Measurements from ENCODE around the gene PRIM1. TPM values are rescaled to one million over a fixed set of nuclear protein-coding genes. Genes with fewer than 3 reads are reported as not detected.

PRIM1 gene
- polyA plus RNA-seq, 1 experiment = 5.1 TPM

DNA sequence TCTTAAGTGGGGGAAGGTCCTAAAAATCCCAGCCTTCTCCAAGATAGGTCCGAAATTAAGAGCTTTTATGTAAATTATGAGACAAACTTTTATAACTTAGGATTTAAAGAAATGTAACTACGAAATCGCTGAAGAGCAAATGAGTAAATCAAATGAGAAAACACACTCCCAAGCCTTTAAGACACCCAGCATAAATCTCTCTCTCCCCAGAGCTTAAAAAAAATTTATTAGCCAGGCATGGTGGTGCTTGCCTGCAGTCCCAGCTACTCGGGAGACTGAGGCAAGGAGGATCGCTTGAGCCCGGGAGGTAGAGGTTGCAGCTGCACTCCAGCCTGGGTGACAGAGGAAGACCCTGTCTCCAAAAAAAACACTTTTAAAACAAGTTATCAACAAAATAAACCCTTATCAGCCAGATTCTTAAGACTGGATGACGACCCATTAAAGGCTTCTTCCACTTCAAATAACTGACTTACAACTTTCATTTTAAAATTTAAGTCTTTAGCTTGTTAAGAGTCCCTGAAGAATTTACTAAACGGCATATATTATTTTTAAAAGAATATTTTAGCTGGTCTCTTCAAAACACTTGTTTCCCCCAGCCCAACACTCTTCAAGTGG is 67.3 kb downstream of the PRIM1 start:
- no peak for DNase-seq (ENCODE audit: low read depth)
- ChIA-PET CTCF (interaction anchor here (0.9 to 1.6 kb wide), 3 partner anchors 13 to 56 kb away, joined by 3 to 4 read pairs (median 3); no protein-coding TSS in a partner anchor), POLR2A (interaction anchor here (1.1 kb wide), 1 partner anchor 40 kb away, joined by 3 read pairs; the partner anchor contains the start of gene NACA)
- Histone ChIP-seq H3K27me3 (ENCODE audit: control insufficient read depth, insufficient read depth, low read length) (no peaks in the 10 kb centered on the region), H3K36me3 (ENCODE audit: control insufficient read depth, insufficient read depth, low read length) (no peaks in the 10 kb centered on the region; the same call in 1 of the 2 replicates), H3K4me3 (ENCODE audit: low read depth, low read length) (peak overlapping the region; percentile 7)
- TF ChIP-seq, protein P1, sequence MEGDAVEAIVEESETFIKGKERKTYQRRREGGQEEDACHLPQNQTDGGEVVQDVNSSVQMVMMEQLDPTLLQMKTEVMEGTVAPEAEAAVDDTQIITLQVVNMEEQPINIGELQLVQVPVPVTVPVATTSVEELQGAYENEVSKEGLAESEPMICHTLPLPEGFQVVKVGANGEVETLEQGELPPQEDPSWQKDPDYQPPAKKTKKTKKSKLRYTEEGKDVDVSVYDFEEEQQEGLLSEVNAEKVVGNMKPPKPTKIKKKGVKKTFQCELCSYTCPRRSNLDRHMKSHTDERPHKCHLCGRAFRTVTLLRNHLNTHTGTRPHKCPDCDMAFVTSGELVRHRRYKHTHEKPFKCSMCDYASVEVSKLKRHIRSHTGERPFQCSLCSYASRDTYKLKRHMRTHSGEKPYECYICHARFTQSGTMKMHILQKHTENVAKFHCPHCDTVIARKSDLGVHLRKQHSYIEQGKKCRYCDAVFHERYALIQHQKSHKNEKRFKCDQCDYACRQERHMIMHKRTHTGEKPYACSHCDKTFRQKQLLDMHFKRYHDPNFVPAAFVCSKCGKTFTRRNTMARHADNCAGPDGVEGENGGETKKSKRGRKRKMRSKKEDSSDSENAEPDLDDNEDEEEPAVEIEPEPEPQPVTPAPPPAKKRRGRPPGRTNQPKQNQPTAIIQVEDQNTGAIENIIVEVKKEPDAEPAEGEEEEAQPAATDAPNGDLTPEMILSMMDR (IDR thresholded peaks at IDR 0.05; ENCODE audit: insufficient read depth, low read depth, low read length) = no peak

DNA sequence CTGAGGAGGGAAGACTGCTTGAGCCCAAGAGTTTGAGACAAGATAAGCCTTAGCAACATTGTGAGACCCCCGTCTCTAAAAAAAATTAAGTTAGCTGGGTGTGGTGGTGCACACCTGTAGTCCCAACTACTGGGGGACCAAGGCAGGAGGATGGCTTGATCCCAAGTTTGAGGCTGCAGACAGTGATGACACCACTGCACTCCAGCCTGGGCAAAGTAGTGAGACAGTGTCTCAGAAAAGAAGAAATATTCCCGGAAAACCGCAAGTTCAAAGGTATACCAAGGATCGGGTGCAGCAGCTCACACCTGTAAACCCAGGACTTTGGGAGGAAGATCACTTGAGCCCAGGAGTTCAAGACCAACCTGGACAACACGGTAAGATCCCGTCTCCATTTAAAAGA is 69.8 kb downstream of the PRIM1 start:
- TF ChIP-seq, protein P1 (IDR thresholded peaks at IDR 0.05; ENCODE audit: insufficient read depth, low read depth, low read length) = no peak
- no peaks in the 10 kb centered on the region for H3K27me3 ChIP-seq (ENCODE audit: control insufficient read depth, insufficient read depth, low read length)
- no peak for DNase-seq (ENCODE audit: low read depth)
- POLR2A ChIA-PET = no interaction called here
- H3K4me3 ChIP-seq (ENCODE audit: low read depth, low read length) = no peak overlapping the region
- H3K36me3 ChIP-seq (ENCODE audit: control insufficient read depth, insufficient read depth, low read length) = no peaks in the 10 kb centered on the region; the same call in 1 of the 2 replicates
- CTCF ChIA-PET = interaction anchor here (0.6 kb wide), 1 partner anchor 40 kb away, joined by 3 read pairs; no protein-coding TSS in a partner anchor

Other genes with a start within 250 kb of the PRIM1 start
- 67.9 and 68.4 TPM in 2 replicates for gene RBMS2, start 230.5 kb downstream of the PRIM1 start, polyA plus RNA-seq (2011; rRNA removed)
- 45.3 and 65.1 TPM in 2 replicates for gene BAZ2A, start 122.0 kb downstream of the PRIM1 start, polyA plus RNA-seq (2011; rRNA removed)
- 852 and 1,032 TPM in 2 replicates for gene ATP5F1B, start 106.3 kb downstream of the PRIM1 start, polyA plus RNA-seq (2011; rRNA removed)
- gene PTGES3, start 64.0 kb downstream of the PRIM1 start, polyA plus RNA-seq (2011; rRNA removed) = 24.7 and 49.1 TPM in 2 replicates
- 678 and 921 TPM in 2 replicates for gene NACA, start 27.0 kb downstream of the PRIM1 start, polyA plus RNA-seq (2011; rRNA removed)
- gene HSD17B6, start 11.0 kb upstream of the PRIM1 start, polyA plus RNA-seq (2011; rRNA removed) = 11.3 and 12.2 TPM in 2 replicates
- gene SDR9C7, start 182.1 kb upstream of the PRIM1 start, polyA plus RNA-seq (2011; rRNA removed) = not detected in 2 replicates
- gene RDH16, start 205.3 kb upstream of the PRIM1 start, polyA plus RNA-seq (2011; rRNA removed) = 0.07 TPM in 2 replicates